ENCODE results near the gene PDE8B.

Gene PDE8B

GRCh38 chr5:77192441-77193050 is 17.9 kb upstream of the PDE8B start:
- DNase-seq = no peak

GRCh38 chr5:77194762-77195161 is 15.7 kb upstream of the PDE8B start:
- DNase-seq = no peak

GRCh38 chr5:77197840-77198554 is 12.5 kb upstream of the PDE8B start:
- no peak for DNase-seq

GRCh38 chr5:77200663-77201062 is 9.8 kb upstream of the PDE8B start:
- DNase-seq = no peak

GRCh38 chr5:77202145-77202544 is 8.3 kb upstream of the PDE8B start:
- DNase-seq = no peak

- DNase-seq = no peak
Measured at GRCh38 chr5:77204967-77205366, 5.5 kb upstream of the PDE8B start.

GRCh38 chr5:77208507-77209163 is 1.8 kb upstream of the PDE8B start:
- DNase-seq = no peak

- DNase-seq = no peak
Measured at GRCh38 chr5:77209495-77210090, 887 bp upstream of the PDE8B start.

- no peak for DNase-seq
Measured at GRCh38 chr5:77210964-77211690, 647 bp downstream of the PDE8B start.

- DNase-seq = no peak
Measured at GRCh38 chr5:77211691-77212047, 1.2 kb downstream of the PDE8B start.

GRCh38 chr5:77213601-77214000 is 3.1 kb downstream of the PDE8B start:
- DNase-seq = no peak

GRCh38 chr5:77214151-77214550 is 3.7 kb downstream of the PDE8B start:
- DNase-seq = no peak

GRCh38 chr5:77218263-77218662 is 7.8 kb downstream of the PDE8B start:
- no peak for DNase-seq

GRCh38 chr5:77221115-77221514 is 10.6 kb downstream of the PDE8B start:
- DNase-seq = no peak

- no peak for DNase-seq
Measured at GRCh38 chr5:77222722-77223121, 12.2 kb downstream of the PDE8B start.

GRCh38 chr5:77223653-77224052 is 13.2 kb downstream of the PDE8B start:
- no peak for DNase-seq

- DNase-seq = no peak
Measured at GRCh38 chr5:77224672-77225355, 14.3 kb downstream of the PDE8B start.

GRCh38 chr5:77225531-77225930 is 15.1 kb downstream of the PDE8B start:
- no peak for DNase-seq

GRCh38 chr5:77229887-77230286 is 19.4 kb downstream of the PDE8B start:
- no peak for DNase-seq

- peak in 1 of 2 donors; percentile 6 for DNase-seq
Measured at GRCh38 chr5:77230727-77231470, 20.4 kb downstream of the PDE8B start.

GRCh38 chr5:77231471-77232138 is 21.1 kb downstream of the PDE8B start:
- no peak for DNase-seq

Data from bone marrow (tissue), 2 donors.